Dedifferentiated amniotic fluid mesenchymal stem cell (primary cell): ENCODE data around the gene ADISSP.

Experiments
- DNase-seq: peaks from one replicate; pipeline ENCODE4 v3.0.0-alpha.2; 2016; ENCODE audit errors: extremely low spot score

Gene ADISSP

DNA sequence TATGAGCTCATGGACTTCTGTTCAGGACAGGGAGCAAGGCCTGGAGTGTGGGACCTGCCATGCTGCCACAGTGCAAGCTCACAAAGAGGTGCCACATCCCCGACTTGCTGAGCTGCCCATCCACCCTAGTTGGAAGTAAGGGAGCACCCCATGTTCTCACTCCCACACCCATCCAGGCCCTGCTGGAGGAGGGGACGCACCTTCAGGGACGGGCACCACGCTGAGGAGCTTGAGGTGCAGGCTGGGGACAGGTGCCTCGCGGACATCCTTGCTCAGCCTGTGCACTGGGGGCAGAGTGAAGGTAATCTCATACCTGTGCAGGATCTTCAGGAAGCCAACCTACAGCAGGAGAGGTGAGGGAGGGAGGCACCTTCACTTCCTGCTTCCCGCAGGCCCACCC lies 12.3 kb downstream of the ADISSP start:
- DNase-seq, result no peak

DNA sequence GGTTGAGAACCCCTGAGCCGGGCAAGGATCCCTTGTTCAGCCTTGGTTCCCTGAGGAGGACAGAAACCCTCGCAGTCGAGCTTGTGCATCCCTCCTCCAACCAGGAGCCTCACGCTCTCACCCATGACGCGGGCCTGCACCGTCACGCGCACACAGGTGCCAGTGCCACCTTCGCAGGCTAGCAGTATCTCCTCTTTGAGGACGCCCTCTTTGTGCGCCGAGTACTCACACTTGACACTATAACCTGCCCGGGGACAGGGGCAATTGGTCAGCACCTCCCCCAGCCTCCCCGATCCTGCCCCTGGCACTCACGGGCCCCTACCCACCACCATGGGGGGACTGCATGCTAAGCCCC lies 13.3 kb downstream of the ADISSP start:
- DNase-seq, result no peak

DNA sequence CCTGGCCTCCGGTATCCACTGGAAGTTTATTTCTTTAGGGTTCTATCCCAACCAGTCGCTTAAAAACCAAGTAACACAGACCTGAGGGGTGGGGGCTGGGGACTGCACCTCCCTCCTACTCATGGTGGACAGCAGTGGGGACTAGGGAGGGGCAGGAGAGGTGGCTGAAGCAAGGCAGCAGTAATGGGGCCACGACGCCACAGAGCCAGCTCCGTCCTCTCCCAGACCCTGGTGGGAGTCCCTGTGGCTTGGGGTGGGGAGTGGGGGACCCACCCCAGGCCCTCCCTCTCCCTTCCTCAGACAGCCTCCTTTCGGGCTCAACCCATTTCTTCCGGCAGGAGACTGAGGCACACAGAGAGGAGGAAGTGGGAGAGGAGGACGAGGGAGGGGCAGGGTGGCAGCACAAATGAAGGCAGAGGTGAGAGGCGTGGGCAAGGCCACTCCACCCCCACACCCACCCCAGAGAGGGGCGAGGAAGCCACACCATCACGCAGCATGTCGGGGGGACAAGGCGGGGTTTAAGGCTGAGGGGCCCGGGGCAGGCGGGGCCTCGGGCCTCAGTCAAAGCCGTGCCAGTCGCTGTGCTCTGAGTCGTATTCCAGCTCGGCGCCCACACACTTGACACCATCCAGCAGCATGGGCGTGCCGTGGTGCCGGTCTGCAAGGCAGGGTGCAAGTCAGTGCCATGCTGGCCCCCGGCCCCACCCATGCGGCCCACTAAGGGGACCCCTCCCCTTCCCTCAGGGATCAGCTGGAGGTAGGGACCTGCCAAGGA lies 13.9 kb downstream of the ADISSP start:
- DNase-seq, result no peak

DNA sequence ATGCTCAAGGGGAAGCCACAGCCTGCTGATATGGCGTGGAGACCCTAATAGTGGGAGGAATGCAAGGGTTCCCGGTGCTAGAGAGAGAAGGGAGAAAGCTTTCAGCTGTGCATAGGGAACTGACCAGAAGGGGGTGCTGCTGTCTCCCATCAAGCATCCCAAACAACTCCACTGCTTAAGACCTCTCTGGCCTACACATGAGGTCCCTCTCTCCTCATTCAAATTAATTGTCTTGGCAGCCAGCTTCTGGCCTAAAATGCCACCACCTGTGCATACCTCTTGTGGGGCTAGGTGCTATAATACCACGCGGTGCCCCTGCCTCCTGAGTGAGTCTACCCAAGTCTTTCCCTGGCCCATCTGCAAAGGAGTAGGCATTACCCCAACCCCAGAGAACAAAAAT lies 14.5 kb downstream of the ADISSP start:
- peak; percentile 26 for DNase-seq

DNA sequence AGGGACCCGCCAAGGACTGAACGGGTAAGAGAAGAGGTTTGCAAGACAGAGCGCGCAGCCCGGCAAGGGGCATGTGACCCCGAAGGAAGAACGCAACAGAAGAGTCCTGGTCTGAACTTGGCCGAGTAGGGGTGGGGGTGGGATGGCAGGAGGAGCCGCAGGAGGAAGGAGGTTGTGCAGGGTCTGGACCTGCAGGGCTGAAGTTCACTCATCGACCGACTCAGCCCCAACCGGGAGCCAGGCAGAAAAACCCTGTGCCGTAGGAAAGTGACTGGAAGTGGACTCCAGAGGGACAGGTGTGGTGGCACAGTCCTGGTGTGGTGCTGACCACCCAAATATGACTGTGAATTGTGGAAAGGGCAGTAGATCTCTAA lies 15.2 kb downstream of the ADISSP start:
- DNase-seq, result no peak

DNA sequence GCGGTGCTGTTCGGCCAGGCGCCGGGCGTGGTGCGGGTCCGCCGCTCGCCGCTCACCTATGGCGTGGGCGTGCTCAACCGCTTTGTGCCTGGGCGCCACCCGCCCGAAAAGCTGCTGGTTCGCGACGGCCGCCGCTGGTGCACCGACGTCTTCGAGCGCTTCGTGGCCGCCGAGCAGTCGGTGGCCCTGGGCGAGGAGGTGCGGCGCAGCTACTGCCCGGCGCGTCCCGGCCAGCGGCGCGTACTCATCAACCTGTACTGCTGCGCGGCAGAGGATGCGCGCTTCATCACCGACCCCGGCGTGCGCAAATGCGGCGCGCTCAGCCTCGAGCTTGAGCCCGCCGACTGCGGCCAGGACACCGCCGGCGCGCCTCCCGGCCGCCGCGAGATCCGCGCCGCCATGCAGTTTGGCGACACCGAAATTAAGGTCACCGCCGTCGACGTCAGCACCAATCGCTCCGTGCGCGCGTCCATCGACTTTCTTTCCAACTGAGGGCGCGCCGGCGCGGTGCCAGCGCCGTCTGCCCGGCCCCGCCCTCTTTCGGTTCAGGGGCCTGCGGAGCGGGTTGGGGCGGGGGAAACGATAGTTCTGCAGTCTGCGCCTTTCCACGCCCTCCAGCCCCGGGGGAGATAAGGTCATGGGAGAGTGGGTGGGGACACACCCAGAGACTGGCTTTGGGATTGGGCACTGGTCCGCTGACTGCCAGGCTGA lies 15.7 kb downstream of the ADISSP start:
- no peak for DNase-seq

DNA sequence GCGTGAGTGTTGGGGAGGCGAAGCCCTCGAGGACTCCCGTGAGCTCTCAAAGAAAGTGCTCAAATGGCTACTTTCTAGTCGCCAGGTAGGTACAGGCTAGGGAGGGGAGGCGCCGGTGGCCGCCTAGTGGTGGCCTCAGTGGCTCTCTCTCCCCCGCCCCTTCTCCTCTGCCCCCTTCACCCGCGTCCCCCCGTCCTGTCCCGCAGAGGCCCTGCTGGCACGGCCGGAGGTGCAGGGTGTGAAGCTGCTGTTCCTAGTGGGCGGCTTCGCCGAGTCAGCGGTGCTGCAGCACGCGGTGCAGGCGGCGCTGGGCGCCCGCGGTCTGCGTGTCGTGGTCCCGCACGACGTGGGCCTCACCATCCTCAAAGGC lies 16.3 kb downstream of the ADISSP start:
- DNase-seq, result no peak

DNA sequence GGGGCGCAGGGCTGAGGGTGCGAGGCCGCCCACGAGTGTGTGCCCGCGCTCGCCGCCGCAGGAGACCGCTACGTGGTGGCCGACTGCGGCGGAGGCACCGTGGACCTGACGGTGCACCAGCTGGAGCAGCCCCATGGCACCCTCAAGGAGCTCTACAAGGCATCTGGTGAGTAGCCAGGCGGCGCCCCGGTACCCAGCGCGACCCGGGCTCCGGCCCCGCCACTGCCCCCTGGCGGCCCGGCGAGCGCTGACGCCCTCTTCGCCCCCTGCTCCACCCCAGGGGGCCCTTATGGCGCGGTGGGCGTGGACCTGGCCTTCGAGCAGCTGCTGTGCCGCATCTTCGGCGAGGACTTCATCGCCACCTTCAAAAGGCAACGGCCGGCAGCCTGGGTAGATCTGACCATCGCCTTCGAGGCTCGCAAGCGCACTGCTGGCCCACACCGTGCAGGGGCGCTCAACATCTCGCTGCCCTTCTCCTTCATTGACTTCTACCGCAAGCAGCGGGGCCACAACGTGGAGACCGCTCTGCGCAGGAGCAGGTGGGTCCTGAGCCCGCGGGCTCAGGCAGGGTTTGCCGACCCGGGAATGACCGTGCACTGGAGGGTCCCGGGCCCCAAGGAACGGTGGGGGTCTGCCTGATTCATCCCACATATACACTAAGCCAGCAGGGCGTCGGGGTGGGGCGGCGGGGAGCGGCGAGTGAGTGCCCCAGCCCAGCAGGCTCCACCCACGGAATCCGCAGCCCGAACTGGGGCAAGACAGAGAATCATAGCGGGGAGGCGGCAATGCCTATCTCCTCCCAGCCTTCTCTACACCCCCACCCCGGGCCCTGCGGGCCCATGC lies 17.6 kb downstream of the ADISSP start:
- DNase-seq, result no peak

DNA sequence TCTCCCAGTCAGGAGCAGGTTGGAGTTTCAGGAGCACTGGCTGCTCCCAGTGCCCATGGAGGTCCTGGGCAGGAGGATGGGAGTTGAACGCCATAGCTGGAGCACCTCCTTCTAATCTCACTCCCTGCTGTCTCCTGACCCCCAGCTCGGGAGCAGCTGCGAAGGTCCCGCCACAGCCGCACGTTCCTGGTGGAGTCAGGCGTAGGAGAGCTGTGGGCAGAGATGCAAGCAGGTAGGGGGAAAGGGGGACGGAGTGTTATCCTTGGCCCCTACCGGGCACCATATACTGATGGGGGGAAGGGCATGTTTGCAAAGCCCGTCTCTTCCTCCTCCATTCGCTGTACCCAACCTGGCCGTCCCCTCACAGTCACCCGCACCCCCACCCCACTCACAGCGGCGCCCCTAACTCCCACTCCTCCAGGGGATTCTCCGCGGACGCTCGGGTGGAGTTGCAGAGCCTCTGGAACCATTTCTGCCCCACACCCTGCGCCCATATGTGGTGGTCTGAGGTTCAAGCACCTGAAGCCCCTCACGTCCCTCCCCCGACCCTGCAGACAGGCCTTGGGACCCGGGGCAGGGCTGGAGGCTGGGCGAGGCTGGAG lies 18.4 kb downstream of the ADISSP start:
- DNase-seq, result no peak

DNA sequence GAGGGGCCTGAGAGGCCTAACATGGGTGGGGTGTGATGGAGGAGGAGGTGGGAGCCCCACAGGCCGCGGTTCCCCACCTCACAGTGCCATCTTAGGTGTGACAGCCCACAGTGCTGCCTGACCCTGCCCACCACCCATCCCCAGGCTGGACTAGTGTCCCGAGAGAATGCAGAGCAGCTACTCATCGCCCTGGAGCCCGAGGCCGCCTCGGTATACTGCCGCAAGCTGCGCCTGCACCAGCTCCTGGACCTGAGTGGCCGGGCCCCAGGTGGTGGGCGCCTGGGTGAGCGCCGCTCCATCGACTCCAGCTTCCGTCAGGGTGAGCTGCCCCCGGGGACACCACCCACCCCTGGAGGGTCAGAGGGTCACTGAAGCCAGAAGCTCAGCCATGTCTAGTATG lies 19.5 kb downstream of the ADISSP start:
- DNase-seq, result no peak

DNA sequence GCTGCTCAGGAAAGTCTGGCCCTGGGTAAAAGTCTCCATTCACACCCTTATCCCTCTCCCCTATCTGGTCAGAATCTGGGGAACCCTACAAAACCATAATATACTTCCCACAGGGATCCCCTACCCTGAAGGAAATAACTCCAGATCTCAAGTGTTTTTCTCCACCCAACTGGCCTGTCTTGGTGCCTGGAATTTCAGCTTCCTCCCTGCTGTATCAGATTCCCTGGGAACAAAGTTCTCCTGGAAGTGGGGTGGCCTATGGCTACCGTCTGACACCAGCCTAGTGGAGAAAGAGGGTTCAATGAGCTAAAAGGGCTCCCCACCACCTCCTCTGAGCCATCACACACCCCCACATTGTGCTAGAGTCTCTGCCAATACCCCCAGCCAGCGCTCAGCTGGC lies 20.1 kb downstream of the ADISSP start:
- no peak for DNase-seq

DNA sequence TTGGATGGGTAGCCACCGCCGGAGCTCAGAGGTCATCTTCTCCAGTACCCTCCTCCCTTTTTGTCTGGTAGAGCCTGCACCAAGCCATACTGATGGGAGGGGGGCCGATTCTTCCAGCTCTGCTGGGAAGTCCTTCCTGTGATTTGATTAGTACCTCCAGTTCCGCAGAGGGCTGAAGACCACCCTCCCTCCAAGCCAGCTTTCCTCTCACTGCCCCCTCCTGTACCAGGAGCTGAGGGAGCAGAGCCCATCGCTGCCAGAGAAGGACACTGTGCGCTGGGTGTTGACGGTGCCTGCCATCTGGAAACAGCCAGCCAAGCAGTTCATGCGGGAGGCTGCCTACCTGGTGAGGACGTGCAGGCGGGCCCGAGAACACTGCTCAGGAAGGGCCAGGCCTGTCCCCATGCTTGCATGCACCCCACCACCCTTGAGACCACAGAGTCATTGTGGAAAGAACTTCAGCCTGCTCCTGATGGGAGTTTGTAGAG lies 21.8 kb downstream of the ADISSP start:
- DNase-seq, result no peak

DNA sequence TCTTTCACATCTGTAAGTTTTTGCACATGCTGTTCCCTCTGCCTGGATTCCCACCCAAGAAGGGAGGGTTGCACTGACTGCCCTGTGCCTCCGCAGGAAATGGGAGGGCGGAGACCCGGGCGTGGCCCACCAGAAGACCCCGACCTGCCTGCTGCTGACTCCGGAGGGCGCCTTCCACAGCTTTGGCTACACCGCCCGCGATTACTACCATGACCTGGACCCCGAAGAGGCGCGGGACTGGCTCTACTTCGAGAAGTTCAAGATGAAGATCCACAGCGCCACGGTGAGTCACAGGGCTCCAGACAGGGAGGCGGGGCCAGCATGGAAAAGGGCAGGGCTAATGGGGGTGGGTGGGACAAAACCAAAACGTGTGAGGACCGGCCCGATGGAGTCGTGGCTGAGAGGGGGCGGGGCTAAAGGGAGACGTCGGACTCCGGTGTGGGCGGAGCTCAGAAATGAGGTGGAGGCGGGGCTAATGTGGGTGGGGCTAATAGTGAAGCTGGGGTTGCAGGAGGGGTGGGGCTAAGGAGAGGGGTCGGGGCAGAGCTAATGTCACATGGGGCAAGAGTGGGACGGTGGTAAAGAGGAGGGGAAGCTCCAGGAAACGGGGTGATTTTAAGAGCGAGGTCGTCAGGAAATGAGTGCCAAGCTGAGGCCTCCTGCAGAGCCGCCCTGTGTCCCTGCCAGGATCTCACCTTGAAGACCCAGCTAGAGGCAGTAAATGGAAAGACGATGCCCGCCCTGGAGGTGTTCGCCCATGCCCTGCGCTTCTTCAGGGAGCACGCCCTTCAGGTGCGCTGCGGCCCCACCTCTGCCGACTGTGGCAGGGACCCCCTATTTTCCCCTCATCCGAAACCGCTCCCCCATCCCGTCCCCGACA lies 22.5 kb downstream of the ADISSP start:
- no peak for DNase-seq

DNA sequence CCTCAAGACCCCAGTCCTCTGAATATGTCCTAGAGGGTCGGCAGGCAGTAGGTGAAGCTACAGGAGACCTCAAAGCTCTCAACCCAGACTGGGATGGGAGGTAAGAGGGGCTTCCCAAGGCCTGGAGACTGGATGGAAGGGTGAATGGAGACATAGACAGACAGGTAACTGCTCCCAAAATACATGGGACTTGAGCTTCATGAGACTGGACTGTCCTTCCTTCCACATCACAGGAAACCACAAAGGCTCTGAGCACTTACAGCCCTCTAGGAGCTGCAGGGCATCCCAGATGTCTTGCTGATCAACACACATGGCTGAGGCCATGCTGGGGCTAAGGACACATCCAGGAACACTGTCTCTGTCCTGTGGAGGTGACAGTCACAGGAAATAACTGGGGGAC lies 23.5 kb downstream of the ADISSP start:
- DNase-seq, result no peak

DNA sequence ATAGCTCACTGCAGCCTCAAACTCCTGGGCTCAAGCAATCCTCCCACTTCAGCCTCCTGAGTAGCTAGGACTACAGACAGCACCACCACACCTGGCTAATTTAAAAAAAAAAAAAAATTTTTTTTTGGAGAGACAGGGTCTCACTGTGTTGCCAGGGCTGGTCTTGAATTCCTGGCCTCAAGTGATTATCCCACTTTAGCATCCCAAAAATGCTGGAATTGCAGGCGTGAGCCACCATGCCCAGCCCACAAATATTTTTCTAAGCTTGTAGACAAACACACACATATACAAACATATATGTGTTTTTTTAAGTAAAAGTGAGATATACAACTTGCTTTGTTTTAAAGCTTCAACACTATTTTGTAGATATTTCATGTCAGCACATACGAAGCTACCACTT lies 24.3 kb downstream of the ADISSP start:
- DNase-seq, result no peak

DNA sequence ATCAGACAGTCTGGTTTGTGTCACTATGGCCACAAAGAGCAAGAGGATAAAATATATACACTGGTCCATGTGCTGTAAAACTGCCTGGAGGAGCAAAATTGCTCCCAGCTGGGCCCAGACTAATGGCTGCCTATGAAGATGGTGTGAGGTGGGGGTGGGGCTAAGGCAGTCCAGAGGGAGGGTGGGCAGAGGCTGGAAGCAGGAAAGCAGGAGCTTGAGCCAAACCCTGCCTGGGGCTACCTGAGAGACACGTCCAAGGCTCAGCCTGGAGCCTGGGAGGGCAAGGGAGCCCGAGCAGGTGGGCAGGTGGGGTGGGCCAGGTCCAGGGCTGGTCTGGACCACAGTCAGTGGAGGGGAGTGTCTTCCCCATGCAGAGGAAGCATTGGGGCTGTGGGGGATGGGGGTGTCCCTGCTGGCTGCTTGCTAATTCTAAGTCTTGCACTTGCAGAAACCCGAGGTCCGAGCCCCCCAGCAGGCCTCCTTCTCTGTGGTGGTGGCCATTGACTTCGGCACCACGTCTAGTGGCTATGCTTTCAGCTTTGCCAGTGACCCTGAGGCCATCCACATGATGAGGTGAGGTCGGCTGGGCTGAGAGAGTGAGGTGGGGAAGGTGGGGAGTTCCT lies 25.6 kb downstream of the ADISSP start:
- no peak for DNase-seq

DNA sequence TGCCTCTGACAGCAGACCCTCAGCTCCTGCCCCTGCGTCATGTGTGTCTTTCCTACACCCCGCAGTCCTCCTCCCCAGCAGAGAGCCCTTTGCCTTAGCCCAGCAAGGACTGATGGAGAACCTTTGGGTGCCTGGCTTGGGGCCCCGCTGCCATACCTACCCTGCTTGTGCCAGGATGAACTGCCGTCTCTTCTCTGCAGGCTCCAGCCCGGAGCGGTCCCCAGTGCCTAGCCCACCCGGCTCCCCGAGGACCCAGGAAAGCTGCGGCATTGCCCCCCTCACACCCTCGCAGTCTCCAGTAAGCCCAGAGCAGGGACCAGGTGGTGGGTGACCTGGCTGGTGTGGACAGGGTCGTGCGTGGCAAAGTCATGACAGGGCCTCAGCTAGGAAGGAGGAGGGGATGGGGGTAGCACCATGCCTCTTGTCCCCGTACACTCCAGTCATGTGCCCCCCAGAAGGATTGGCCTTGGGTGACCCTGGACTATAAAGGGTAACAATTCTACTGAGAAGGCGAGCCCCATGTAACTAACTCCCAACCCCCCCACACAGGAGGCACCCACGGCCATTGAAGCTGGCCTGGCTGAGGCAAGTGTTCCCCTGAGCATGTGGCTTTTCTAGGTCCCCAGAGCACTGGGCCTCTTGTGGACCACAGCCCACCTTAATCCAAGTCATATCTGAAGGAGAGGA lies 26.8 kb downstream of the ADISSP start:
- no peak for DNase-seq

DNA sequence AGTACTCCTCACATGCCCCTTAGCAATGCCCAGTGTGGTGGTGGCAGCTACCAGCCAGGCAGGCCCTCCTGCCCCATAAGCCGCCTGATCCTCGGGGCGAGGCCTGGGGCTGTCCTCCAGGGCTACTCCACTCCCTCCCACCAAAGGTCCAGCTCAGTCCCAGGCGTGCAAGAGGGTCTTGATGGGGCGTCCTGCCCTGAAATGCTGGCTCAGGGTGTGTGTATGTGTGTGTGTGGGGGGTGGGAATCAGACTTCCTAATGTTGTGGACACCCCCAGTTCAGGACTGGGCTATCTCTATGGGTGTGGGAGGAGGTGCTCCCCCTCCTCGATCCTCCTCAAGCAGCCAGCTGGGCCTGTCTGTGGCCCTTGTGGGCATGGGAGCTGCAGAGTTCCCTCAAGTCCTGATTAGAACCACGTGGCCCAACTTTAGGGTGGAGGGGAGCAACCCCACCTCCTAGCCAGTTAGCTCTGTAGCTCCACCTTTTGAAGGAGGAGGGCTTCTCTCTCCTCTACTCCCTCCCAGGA lies 27.6 kb downstream of the ADISSP start:
- DNase-seq, result no peak

DNA sequence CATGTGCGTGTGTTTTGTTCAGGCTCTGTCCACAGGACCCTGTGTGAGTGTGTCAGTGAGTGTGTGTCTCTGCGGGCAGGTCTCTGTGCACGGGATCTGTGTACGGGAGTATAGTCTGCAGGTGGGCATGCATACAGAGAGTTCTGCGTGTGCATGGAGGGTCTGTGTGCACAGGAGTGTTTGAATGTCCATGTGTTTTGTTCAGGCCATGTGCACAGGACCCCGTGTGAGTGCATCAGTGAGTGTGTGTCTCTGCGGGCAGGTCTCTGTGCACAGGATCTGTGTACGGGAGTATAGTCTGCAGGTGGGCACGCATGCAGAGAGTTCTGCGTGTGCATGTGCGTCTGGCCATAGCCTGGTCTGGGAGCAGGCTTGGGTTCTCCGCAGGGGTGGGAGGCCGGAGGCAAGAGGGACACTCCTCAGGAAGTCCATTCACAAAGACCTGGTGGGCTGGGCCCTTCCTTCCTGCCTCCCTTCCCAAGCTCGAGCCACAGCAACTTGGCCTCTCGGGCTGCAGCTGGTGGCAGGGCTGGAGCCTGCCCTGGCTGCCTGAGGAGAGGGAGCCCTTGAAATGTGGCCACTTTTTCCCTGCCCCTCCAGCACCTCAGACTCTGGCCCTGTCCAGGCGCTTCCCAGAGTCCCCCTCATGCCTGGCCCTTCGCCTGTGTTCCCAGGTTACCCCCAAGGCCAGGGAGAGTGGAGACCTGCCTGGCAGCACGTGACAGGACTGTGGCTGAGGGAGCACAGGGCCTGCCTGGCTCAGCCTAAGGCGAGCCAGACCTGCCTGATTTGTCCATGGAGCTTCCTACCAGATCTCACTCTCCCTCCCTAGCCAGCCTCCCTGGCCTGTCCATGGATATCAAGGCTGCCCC lies 28.3 kb downstream of the ADISSP start:
- DNase-seq, result no peak
